Endothelial cell of umbilical vein (primary cell): ENCODE data around the gene FLRT2. TPM values are rescaled to one million over a fixed set of nuclear protein-coding genes. Genes with fewer than 3 reads are reported as not detected.

Experiments used
- BruUV-seq: library from RNA; stranded (reverse); fragments of 400-500 nt; replicated peaks from 2 replicates; lab custom pipeline; 2021; lab: Mats Ljungman, UMichigan
- CTCF ChIA-PET: fragments of 300-600, 350-600 bp; sonication (Branson Sonifier 250); formaldehyde crosslinking; loops from one replicate; lab custom pipeline; 2021; ENCODE audit warnings: antibody characterized with exemption, inconsistent platforms; lab: Charles Lee
- POLR2A ChIA-PET: fragments of 300-600, 350-600 bp; sonication (Branson Sonifier 250); formaldehyde crosslinking; loops from one replicate; lab custom pipeline; 2021; ENCODE audit warnings: antibody characterized with exemption, inconsistent platforms; lab: Charles Lee
- DNase-seq: peaks from one replicate; pipeline ENCODE4 v3.0.0-alpha.2; 2011; ENCODE audit warnings: low read depth, low spot score
- FAIRE-seq: peaks from 2 replicates; lab custom pipeline; 2011; peaks lifted over from hg19 to GRCh38; lab: Jason Lieb, UNC
- H2AFZ ChIP-seq: 2 replicates; pipeline ENCODE4 v1.6.0; 2012; ENCODE audit warnings: low read depth, low read length, control low read depth, inconsistent platforms
- H3K27ac ChIP-seq: 2 replicates; pipeline ENCODE4 v1.5.1; 2011; ENCODE audit warnings: low read depth, mild to moderate bottlenecking, control low read depth, low read length, moderate library complexity; ENCODE audit not compliant: insufficient read depth
- H3K27me3 ChIP-seq, 2 experiments: 2 replicates each; pipeline versions ENCODE4 v1.6.0 to v1.6.1; 2011; ENCODE audit warnings: low read length in 2 of 2, mixed read lengths in 1 of 2; ENCODE audit not compliant: control insufficient read depth in 2 of 2, insufficient read depth in 2 of 2
- H3K36me3 ChIP-seq, 2 experiments: 2 replicates in 1 of 2; 3 replicates in 1 of 2; pipeline ENCODE4 v1.5.1; 2011; ENCODE audit warnings: low read length in 2 of 2, mild to moderate bottlenecking in 1 of 2, moderate library complexity in 1 of 2; ENCODE audit not compliant: control insufficient read depth in 2 of 2, insufficient read depth in 2 of 2; ENCODE audit errors: extremely low read depth in 1 of 2
- H3K4me1 ChIP-seq: 3 replicates; pipeline ENCODE4 v1.5.1; 2011; ENCODE audit warnings: mild to moderate bottlenecking, low read length; ENCODE audit not compliant: control insufficient read depth, insufficient read depth; ENCODE audit errors: extremely low read depth
- H3K4me2 ChIP-seq: 2 replicates; pipeline ENCODE4 v1.6.1; 2011; ENCODE audit warnings: low read length, control low read depth, mixed read lengths; ENCODE audit not compliant: insufficient read depth
- H3K4me3 ChIP-seq, 3 experiments: fragments of 200-600 bp in 1 of 3; sonication (generic), shearing (Covaris generic) in 1 of 3; replicated peaks in 1 of 3; 2 replicates each; pipeline ENCODE4 v1.5.1; 2011 to 2016; ENCODE audit warnings: control low read depth in 3 of 3, low read length in 3 of 3, mild to moderate bottlenecking in 2 of 3, inconsistent platforms in 1 of 3, low read depth in 1 of 3, moderate library complexity in 1 of 3; ENCODE audit not compliant: insufficient read depth in 1 of 3
- H3K79me2 ChIP-seq: 2 replicates; pipeline ENCODE4 v1.6.0; 2012; ENCODE audit warnings: low read length, inconsistent platforms; ENCODE audit not compliant: control insufficient read depth, insufficient read depth
- H3K9ac ChIP-seq: replicated peaks from 2 replicates; pipeline ENCODE3; 2011; ENCODE audit warnings: low read length, control low read depth; ENCODE audit not compliant: insufficient read depth; ENCODE audit errors: extremely low read depth
- H3K9me1 ChIP-seq: replicated peaks from 3 replicates; pipeline ENCODE4 v1.6.0; 2011; ENCODE audit warnings: mild to moderate bottlenecking, low read length; ENCODE audit not compliant: control insufficient read depth, insufficient read depth; ENCODE audit errors: extremely low read depth
- H3K9me3 ChIP-seq: replicated peaks from 2 replicates; pipeline ENCODE4 v1.5.1; 2012; ENCODE audit warnings: low read length, inconsistent platforms; ENCODE audit not compliant: control insufficient read depth, insufficient read depth
- H4K20me1 ChIP-seq: replicated peaks from 2 replicates; pipeline ENCODE3; 2011; ENCODE audit warnings: mild to moderate bottlenecking, low read length; ENCODE audit not compliant: control insufficient read depth, insufficient read depth; ENCODE audit errors: extremely low read depth
- EZH2 ChIP-seq: IDR thresholded peaks from 2 replicates; pipeline ENCODE4 v1.6.1; 2012; ENCODE audit warnings: borderline replicate concordance, low read depth, mild to moderate bottlenecking, moderate library complexity, low read length, inconsistent platforms; ENCODE audit not compliant: severe bottlenecking
- GATA2 ChIP-seq: IDR thresholded peaks from 2 replicates; pipeline ENCODE4 v1.7.0; 2011; ENCODE audit warnings: low read depth, mild to moderate bottlenecking, moderate library complexity, mixed read lengths, low read length; ENCODE audit not compliant: insufficient read length, insufficient read depth
- JUN ChIP-seq: IDR thresholded peaks from 2 replicates; pipeline ENCODE4 v1.6.1; 2011; ENCODE audit warnings: borderline replicate concordance, low read depth; ENCODE audit not compliant: insufficient read length, insufficient read depth
- MAX ChIP-seq: IDR thresholded peaks from 2 replicates; pipeline ENCODE4 v1.6.1; 2011; ENCODE audit not compliant: insufficient read depth, insufficient read length
- MYC ChIP-seq: IDR thresholded peaks from one replicate; pipeline ENCODE4 v1.6.1; 2011; ENCODE audit warnings: mild to moderate bottlenecking, low read depth, low read length
- POLR2A ChIP-seq: IDR thresholded peaks from 2 replicates; pipeline ENCODE4 v1.6.1; 2012; ENCODE audit warnings: low read depth, mild to moderate bottlenecking, control low read depth, low read length
- POLR2AphosphoS5 ChIP-seq: IDR thresholded peaks from 2 replicates; pipeline ENCODE4 v1.6.1; 2012; ENCODE audit warnings: low read depth, mild to moderate bottlenecking, control low read depth, low read length, moderate library complexity; ENCODE audit not compliant: insufficient read depth
- dilution Hi-C: fragments of 300-500 bp; cut with MboI; formaldehyde crosslinking; loops from one replicate; pipeline ENCODE4 v1.15.0; 2019; ENCODE audit warnings: low sequenced_read_pairs; ENCODE audit not compliant: extremely low pct_ligation_motif_present
- intact Hi-C: fragments of 100-400 bp; cut with micrococcal nuclease; formaldehyde crosslinking; loops from one replicate; pipeline ENCODE4 v1.10.0; 2022
- polyA plus RNA-seq, 4 experiments: library from polyadenylated mRNA; depleted of rRNA in 3 of 4; stranded (reverse) in 3 of 4; unstranded in 1 of 4; fragments of >200 nt; gene quantifications; 2 replicates each; pipeline versions ENCODE4 v1.2.1 to v1.2.3, GENCODE V29; 2011 to 2012; ENCODE audit warnings: missing spikeins in 1 of 4
- total RNA-seq: library from RNA; stranded (reverse); gene quantifications from 2 replicates; pipeline ENCODE4 v1.2.3, GENCODE V29; 2021
- TF ChIP-seq, protein P1 (sequence below), 2 donors: IDR thresholded peaks; 1 replicate in 1 of 2; 2 replicates in 1 of 2; pipeline ENCODE4 v1.5.1; 2011; ENCODE audit warnings: low read length in 2 of 2, mild to moderate bottlenecking in 2 of 2, moderate library complexity in 2 of 2, control low read depth in 1 of 2, inconsistent platforms in 1 of 2, low read depth in 1 of 2; ENCODE audit not compliant: insufficient read depth in 1 of 2; ENCODE audit errors: extremely low read depth in 1 of 2

Gene FLRT2
- total and polyA plus RNA-seq, 2 donors (not counting 3 experiments of a cell fraction or from before 2014, with no cell fraction given), result 202 to 229 TPM

- CTCF ChIA-PET, result no interaction called here
- FAIRE-seq (no peak), DNase-seq (no peak)
- Histone ChIP-seq H3K36me3 (peaks cover 0 to 8% of the 10 kb centered on the region in 2 experiments), H3K27me3 (no peaks in the 10 kb centered on the region), H3K79me2 (no peaks in the 10 kb centered on the region), H3K4me2 (no peak overlapping the region), H3K9ac (no peak overlapping the region), H3K9me1 (no peaks in the 10 kb centered on the region), H3K4me1 (peaks cover 18% of the 10 kb centered on the region), H3K4me3 (no peak overlapping the region), H3K27ac (no peak overlapping the region), H4K20me1 (no peaks in the 10 kb centered on the region), H3K9me3 (no peaks in the 10 kb centered on the region), H2AFZ (no peak overlapping the region)
- TF ChIP-seq POLR2AphosphoS5 (no peak), EZH2 (no peak), MYC (no peak), MAX (no peak)
- TF ChIP-seq, protein P1, sequence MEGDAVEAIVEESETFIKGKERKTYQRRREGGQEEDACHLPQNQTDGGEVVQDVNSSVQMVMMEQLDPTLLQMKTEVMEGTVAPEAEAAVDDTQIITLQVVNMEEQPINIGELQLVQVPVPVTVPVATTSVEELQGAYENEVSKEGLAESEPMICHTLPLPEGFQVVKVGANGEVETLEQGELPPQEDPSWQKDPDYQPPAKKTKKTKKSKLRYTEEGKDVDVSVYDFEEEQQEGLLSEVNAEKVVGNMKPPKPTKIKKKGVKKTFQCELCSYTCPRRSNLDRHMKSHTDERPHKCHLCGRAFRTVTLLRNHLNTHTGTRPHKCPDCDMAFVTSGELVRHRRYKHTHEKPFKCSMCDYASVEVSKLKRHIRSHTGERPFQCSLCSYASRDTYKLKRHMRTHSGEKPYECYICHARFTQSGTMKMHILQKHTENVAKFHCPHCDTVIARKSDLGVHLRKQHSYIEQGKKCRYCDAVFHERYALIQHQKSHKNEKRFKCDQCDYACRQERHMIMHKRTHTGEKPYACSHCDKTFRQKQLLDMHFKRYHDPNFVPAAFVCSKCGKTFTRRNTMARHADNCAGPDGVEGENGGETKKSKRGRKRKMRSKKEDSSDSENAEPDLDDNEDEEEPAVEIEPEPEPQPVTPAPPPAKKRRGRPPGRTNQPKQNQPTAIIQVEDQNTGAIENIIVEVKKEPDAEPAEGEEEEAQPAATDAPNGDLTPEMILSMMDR (IDR thresholded peaks at IDR 0.05; ENCODE audit: extremely low read depth in 1 of 2, insufficient read depth in 1 of 2, low read depth in 1 of 2, low read length in 2 of 2), result no peak
- intact Hi-C loops, result no loop called here
- dilution Hi-C loops, result no loop called here
- POLR2A ChIA-PET, result no interaction called here
- BruUV-seq, result no TSS peak
Observed at GRCh38 chr14:85583380-85583779, 53.4 kb downstream of the FLRT2 start.

- no peak for DNase-seq
- no peak overlapping the region for H3K27ac ChIP-seq
- TF ChIP-seq EZH2 (no peak), GATA2 (no peak), MYC (no peak), POLR2A (no peak), JUN (no peak)
- no TSS peak for BruUV-seq
- H3K4me2 ChIP-seq, result no peak overlapping the region
- no peaks in the 10 kb centered on the region for H3K79me2 ChIP-seq
- POLR2A ChIA-PET, result no interaction called here
- H2AFZ ChIP-seq, result no peak overlapping the region
- H3K9me3 ChIP-seq, result no peaks in the 10 kb centered on the region
- peaks cover 0 to 4% of the 10 kb centered on the region in 2 experiments for H3K36me3 ChIP-seq
- dilution Hi-C loops (no loop called here), intact Hi-C loops (no loop called here)
- peaks cover 18% of the 10 kb centered on the region for H3K4me1 ChIP-seq
- FAIRE-seq, result no peak
- H3K27me3 ChIP-seq, result no peaks in the 10 kb centered on the region
- no peak overlapping the region for H3K9ac ChIP-seq
- no peaks in the 10 kb centered on the region for H3K9me1 ChIP-seq
- H4K20me1 ChIP-seq, result no peaks in the 10 kb centered on the region
- no peak overlapping the region for H3K4me3 ChIP-seq
- CTCF ChIA-PET, result interaction anchor here (0.6 kb wide), 1 partner anchor 1047 kb away, joined by 3 read pairs; no protein-coding TSS in a partner anchor
Observed at GRCh38 chr14:85584481-85584880, 54.5 kb downstream of the FLRT2 start.
